GM19397 (cell line): Measurements from ENCODE around the gene CGB3.

Source experiments
- ATAC-seq: cut with Tn5 transposase; IDR thresholded peaks from one replicate; pipeline ENCODE4 v1.9.1; 2021; ENCODE audit warnings: mild to moderate bottlenecking, moderate library complexity; ENCODE audit not compliant: unreplicated experiment

CGB3 gene

DNA sequence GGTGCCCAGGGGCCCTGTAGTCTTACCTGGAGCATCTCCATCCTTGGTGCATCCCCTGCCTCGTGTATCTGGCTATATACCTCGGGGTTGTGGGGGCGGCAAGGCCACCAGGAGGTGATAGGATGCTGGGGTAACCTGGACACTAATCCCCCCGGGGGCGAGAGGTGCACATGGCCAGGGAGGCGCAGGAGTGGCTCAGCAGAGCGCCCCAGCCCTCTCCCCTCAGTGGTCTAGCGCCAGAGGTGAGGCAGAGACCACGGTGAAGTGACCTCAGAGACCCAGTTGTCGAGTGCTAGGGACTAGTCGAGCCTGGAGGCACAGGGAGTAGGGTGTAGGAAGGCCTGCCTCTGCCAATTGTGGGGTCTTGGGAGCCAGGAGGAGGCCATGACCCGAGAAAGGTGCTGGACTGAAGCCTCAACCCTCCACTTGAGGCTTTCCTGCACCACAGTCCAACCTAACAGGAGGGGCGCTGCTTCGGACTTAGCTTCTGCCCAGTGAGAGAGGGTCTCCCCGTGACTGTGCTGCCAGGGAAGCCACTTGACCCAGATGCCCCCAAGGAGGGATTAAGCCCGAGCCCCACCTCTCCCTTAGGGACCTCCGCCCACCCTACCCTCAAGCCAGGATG is 7.0 kb downstream of the CGB3 start, which contains the start of gene LHB:
Gene LHB, minus strand, starts transcription at position 51 of the 625 bp plus-strand sequence. Its CDS starts 10 bp downstream, at position 41.
- ATAC-seq = no peak

DNA sequence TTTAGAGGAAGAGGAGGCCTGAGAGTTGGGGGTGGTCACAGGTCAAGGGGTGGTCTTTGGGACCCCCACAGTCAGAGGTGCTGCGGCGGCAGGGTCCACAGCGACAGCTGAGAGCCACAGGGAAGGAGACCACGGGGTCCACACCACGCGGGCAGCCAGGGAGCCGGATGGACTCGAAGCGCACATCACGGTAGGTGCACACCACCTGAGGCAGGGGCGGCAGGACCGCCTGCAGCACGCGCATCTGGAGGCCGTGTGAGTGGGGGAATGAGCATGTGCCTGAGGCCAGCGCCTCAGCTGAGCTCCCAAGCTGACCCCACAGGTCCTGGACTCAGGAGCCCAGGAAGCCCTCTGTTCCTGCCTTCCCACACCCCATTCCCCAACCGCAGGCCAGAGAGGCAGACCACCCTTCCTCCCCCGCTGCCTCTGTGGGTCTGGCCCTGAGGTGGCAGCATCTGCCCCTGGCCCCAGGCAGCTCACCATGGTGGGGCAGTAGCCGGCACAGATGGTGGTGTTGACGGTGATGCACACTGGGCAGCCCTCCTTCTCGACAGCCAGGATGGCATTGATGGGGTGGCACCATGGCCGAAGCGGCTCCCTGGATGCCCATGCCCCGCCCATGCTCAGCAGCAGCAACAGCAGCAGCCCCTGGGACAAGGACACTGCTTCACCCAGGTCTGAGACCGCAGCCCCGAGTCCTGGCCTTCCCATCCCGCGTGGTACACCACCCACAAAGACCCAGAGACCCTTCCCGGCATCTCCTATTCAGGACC is 7.9 kb downstream of the CGB3 start:
- no peak for ATAC-seq

DNA sequence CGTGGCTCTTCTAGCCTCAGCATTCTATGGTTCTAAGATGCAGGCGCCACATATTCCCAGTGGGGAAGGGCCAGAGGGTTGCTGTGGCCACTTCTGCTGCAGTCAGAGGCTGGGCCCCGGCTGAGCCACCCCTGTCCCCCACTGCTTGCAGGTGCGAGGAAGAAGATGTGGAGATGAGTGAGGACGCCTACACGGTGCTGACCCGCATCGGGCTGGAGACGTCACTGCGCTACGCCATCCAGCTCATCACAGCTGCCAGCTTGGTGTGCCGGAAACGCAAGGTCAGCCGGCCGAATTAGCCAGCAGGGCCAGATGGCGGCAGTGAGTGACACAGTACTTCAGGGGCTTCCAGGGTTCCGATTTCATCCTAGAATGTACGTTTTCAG is 9.3 kb downstream of the CGB3 start:
- no peak for ATAC-seq

DNA sequence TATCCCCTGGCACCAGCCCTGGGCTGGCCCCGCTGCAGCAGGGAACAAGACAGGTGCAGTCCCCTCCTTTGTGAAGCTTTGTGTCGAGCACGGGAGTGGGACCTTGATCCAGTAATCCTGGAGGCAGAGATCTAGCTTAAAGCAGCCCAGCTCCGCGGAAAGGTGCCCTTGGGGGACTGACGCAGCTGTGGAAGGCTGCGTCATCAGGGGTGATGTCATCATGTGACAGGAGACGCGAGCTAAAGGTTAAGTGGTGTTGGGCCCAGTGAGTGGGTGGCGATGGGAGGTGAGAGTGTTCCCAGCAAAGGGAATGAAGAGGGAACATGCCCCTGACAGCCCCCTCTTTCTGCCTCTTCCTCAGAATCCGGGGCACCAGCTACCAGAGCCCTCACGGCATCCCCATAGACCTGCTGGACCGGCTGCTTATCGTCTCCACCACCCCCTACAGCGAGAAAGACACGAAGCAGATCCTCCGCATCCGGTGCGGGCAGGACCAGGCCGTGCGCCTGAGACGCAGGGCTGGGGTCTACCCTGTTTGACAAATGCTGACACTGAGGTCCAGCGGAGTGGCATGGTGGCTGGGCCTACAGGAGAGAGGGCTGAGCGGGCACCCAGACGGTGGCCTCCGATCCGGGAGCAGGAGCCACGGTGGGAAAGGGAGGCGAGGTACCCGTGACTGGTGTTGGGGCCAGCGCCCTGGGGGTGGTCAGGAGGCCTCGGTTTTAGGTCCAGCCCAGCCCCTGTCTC is 9.8 kb downstream of the CGB3 start:
- no peak for ATAC-seq

DNA sequence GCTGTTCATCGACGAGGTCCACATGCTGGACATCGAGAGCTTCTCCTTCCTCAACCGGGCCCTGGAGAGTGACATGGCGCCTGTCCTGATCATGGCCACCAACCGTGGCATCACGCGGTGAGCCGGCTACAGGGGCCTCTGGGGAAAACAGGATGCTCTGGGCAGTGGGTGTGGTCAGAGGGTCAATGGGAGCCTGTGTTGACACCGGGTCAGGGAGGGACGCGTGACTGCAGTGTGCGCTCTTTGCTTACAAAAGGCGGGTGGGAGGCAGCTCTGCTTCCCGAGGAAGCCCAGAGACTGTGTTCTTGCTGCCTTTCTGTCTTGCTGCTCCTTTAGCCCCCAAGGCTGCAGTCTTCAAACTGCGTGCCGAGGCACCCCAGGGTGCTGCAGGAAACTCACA is 12.9 kb downstream of the CGB3 start:
- no peak for ATAC-seq

DNA sequence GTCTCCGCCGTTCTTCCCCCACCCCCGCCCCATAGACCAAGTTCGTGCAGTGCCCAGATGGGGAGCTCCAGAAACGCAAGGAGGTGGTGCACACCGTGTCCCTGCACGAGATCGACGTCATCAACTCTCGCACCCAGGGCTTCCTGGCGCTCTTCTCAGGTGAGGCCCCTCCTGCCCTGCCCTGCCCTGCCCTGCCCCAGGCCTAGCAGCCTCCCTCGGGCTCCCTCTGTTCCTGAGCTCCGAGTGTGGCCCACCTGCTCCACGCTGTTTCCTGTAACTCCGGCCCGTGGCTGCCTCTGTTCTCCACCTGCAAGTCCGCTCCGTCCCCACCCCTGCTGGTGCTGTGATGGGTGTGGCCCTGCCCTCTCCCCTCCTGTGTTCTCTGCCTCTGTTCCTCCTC is 13.7 kb downstream of the CGB3 start:
- no peak for ATAC-seq

DNA sequence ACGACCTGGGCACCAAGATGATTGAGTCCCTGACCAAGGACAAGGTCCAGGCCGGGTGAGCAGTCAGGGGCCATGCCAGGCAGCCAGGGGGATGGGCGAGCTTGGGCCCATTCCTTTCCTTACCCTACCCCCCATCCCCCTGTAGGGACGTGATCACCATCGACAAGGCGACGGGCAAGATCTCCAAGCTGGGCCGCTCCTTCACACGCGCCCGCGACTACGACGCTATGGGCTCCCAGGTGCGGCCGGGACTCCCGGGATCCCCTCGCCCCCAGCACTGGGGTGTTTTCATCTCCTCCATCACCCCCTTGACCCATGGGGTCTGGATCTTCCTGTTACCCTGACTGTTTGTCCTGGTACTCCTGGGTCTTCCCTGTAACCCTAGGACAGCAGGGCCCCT is 14.3 kb downstream of the CGB3 start:
- ATAC-seq = no peak

DNA sequence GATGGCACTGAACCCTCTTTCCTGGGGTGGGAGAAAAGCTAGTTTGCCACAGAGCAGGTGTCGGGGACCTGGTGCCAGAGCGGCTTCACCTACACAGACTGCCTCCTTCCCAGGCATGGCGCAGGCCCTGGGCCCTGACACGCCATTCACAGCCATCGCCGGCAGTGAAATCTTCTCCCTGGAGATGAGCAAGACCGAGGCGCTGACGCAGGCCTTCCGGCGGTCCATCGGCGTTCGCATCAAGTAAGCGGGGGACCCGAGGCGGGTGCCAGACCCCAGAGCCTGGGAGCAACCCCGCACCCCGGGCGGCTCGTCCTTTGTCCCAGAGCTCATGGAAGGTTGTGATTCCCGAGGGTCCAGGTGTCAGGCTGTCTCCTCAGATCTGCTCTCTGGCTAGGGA is 17.2 kb downstream of the CGB3 start:
- ATAC-seq = no peak

DNA sequence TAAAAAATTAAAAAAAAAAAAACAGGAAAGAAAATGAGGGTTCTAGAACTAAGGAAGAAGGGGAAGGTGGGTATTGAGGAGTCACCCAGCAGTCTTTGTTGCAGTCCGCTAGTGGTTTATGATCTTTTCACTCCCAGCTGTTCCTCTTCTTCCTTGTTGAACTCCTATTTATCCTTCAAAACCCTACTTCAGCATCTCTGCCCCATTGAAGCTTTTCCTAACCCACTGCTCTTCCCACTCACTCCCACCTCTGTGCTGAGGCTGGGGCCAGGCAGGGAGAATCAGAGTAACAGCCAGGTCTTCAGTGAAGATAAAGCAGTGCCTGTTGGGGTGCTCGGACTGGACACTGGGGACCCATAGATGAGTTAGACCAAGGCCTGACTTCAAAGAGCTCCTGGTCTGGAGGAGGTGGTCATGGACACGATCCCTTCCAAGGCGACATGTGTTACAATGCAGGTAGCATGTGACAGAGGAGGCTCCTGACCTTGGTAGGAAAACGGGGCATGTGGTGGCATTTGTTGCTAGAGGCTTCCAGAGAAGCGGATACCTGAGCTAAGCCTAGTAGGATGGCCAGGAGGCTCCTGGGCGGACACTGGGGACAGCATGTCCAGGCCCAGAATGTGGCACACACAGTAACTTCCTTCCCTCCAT is 19.0 kb downstream of the CGB3 start:
- ATAC-seq = no peak

DNA sequence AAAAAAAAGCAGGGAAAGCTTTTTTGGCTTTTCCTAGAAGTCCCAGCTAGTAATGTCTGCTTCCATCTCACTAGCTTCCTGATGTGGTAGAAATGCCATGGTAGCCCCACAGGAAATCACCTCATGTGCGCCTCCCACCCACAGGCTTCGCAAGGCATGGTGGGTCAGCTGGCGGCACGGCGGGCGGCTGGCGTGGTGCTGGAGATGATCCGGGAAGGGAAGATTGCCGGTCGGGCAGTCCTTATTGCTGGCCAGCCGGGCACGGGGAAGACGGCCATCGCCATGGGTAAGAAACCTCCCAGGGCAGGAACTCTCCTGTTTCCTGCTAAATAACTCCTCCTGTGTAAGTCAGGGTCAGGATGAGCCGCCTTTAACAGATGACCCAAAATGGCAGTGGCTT is 20.0 kb downstream of the CGB3 start:
- no peak for ATAC-seq

DNA sequence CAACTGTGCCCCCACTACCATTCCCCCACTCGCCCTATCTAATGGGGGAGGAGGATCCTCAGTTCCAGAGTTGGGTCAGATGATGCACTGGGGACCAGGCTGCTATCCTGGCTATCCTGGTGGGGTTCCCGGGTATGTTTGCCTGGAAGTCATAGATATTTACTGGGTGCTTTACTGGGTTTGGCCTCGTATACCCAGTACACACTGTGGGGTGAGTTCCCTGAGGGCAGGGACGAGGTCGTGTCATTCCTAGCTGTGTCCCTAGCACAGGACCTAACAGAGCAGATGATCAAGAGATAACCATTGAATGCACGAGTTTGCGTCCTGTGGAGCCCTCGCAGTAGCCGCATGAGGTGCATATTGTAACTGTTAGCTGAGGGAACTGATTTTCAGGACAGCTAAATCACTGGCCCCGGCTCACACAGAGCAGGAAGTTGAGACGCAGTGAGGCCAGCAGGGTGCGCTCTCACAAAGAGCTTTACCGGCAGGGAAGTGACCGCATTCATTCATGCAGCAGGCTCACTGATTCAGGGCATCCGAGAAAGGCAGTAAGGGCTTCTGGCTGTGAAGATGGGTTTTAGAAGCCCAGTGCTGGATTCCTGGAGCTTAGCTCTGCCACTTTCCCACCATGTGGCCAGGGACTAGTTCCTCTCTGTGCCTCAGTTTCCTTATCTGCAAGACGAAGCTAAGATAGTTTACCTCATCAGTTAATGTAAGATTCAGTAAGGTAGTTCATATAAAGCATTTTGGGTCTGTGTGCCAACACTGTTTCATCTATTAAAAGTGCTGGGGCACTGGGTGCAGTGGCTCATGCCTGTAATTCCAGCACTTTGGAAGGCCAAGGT is 24.4 kb downstream of the CGB3 start:
- no peak for ATAC-seq

DNA sequence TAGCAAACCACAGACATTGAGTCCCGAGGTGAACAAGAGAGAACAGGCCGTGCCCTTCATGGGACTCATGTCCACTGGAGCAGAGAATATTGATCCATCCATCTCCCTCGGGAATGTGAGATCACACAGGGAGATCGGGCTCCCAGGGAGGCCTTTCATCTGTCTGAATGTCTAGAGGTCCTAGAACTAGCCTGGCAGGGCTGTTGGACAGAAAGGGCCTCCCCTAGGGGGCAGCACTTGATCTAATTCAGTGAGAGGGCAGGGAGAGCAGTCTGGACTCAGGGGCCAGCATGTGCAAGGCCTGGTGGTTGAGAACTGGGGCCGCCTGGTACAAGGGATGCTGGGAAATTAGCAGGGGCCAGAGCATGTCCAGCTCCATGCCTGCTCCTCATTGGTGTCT is 26.2 kb downstream of the CGB3 start:
- ATAC-seq = no peak

DNA sequence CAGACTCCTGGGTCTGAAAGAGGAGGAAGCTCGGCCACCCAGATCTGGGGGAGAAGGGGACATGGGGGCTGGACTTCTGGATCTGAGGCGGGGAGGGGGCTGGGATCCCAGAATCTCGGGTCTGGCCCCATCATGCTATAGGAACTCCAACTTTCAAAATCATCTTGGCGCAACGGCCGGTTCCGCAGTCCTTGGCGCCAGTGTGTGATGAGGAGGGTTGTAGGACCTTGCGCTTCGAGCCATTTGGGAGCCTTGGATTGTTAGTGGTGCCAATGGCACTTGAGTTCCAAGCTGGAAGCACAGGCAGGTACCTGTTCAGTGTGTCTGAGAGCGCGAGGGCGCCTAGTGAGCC is 30.1 kb downstream of the CGB3 start:
- no peak for ATAC-seq

DNA sequence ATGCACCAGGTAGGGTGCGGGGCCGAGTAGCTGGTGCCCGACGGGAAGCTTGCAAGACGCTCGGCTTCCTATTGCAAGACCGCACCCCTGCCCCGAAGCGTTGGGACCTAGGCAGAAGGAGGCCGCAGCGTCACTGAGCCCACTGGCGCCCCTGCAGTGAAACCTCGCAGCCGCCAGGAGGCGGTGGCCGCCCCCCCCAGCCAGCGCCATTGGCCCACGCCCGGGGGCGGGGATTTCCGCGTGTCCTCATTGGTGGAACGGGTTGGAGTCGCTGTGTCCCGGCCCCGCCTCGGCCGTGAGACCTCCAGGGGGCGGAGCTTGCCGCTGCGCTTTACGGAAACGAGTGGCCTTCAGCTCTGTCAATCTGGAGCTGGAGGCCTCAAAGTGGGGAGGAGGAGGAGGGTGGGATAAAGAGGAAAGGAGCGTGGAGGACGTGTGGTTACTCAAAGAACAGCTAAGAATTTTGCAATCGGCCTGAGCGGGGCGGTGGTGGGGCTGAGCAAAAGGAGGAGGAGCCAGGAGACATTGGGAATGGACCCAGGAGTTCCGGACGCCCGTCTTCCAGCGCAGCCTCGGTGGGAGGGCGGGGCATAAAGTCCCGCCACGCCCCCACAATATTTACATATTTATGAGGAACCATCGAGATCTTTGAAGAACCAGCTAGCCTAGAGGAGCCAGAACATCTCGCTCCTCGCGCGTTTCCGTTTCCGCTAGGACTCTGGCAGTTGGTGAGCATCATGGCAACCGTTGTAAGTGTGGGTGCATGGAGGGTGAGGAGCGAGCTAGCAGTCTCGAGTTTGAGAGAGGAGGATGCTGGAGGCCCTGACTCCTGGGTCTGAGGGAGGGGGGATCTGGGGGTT is 30.7 kb downstream of the CGB3 start, which contains the start of the genes GYS1 and RUVBL2:
Gene GYS1, minus strand, starts transcription at position 135 of the 860 bp plus-strand sequence. CDS start 197 bp downstream, outside the sequence.
Gene RUVBL2, plus strand, starts transcription at position 713 of the 860 bp plus-strand sequence. Its CDS starts 25 bp downstream, at position 738.
- peak; percentile 87 for ATAC-seq

DNA sequence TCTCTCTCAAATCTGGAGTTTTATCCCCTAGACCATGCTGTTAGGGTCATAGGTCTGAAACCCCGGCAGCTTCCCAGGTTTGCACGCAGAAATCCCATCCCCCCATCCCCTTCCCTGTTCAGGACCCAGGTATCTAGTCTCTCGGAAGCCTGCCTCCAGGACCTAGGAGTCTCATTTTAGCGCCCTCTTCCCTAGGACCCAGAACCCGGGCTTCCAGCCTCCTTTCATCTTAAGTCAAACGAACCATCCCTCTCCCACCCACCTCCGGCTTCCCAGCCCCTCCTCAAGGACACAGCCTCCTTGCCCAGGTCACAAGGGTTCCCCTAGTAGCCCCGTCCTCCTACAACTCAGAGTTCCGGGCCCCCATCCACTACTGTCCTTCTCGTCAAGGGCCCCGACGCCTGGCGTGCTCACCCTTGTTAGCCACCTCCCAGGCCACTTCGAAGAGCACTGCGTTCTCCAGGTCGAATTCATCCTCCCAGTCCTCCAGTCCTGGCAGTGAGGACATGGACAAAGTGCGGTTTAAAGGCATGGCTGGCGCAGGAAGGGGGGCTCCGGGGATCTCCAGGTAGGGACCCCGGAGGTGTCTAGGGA is 31.5 kb downstream of the CGB3 start:
- ATAC-seq = no peak

DNA sequence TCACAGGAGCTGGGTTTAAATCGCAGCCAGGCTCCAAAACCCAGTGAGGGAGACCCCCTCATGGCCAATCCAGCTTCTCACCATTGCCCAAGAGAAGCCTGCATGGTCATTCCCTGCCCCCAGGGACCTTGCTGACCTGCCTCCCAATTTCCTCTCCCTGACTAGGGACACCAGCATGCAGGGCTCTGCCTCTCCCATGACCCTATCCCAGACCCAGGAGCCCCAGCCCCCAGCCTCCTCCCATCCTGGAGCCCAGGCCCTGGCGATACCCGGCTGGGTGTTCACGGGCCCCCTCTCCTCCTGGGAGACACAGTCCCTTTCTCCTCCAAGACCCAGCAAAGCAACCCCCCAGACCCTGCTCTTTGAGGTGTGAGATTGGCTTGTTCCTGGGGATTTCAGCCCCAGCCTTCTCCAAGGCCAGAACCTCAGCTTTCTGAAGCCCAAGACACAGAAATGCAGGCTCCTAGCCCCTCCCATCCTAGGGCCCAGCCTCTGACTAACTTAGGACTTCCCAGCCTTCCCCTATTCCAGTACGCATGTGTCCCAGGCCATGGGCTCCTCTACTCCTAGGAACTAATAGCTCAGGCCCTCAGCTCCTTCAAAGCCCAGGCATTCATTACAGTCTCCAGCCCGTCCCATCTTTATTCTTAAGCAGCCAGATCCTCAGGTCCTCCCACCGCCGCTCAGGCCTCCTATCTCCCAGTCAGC is 32.1 kb downstream of the CGB3 start:
- no peak for ATAC-seq

DNA sequence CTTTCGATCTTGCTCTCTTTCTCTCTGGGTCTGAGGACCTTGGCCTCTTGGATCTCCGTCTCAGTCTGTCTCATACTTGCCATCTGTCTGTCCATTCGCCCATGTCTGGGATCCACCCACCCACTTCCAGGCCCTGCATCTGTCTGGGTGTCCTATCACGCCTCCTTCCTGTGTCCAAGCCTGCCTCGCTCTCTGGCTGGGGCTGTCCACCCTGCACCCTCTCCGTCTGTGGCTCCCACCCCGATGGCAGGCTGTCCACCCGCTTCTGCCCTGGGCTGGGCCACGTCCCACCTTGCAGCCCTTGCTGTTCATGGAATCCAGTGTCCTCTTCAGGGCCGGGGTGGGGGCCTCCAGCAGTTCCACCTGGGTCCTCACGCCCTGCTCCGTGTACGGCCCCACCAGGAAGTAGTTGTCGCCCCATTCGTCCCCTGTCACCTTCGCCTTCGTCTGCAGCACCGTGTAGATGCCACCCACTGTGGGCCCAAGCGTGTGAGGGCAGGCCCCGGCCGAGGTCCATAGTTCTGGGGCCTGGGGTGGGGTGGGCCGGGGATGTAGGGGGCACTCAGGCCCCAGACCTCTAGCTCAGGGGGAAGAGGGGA is 33.0 kb downstream of the CGB3 start:
- ATAC-seq = no peak

DNA sequence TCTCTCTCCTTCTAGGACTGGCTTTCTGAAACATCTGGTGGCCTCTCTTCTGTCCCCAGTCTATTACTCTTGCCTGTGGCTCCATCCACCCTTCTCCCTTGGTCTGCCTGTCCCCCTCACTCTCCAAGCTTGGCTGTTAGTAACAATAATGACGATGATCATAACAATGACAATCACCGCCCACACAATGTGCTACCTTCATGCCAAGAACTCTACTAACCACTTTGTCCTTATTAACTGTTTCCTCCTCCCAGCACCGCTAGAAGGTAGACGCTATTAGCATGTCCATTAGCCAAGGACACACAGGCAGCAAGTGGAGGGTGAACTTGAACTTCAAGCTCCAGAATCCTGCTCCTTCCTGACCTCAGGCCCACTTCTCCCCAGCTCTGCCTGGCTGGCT is 33.7 kb downstream of the CGB3 start:
- no peak for ATAC-seq
